Measurements from ENCODE around the gene VEGFA. TPM values are rescaled to one million over a fixed set of nuclear protein-coding genes. Genes with fewer than 3 reads are reported as not detected.

The VEGFA gene
- total and polyA plus RNA-seq, 2 of the 8 experiments (the other 6 are each of a cell fraction or from before 2014, with no cell fraction given), result 42.2 to 58.5 TPM

- Histone ChIP-seq H3K23me2 (ENCODE audit: low read depth, low read length) (peaks cover 2% of the 10 kb centered on the region; the same call in 1 of the 2 replicates), H2BK20ac (ENCODE audit: low read length) (no peak overlapping the region), H3K36me3 (ENCODE audit: control insufficient read depth in 2 of 4, insufficient read depth in 4 of 4, low read length in 3 of 4) (no peaks in the 10 kb centered on the region), H2AFZ (ENCODE audit: low read length) (no peak overlapping the region), H3K4me3 (ENCODE audit: extremely low read depth in 1 of 4, insufficient read depth in 2 of 4, low read depth in 3 of 4, low read length in 4 of 4) (no peak overlapping the region), H3K27me3 (replicated peaks in 1 of 4; ENCODE audit: control insufficient read depth in 3 of 4, extremely low read depth in 1 of 4, insufficient read depth in 3 of 4, low read length in 3 of 4) (no peaks in the 10 kb centered on the region), H4K91ac (replicated peaks; ENCODE audit: insufficient read length, low read length) (no peak overlapping the region), H4K20me1 (replicated peaks in 1 of 2; ENCODE audit: control insufficient read depth in 1 of 2, insufficient read depth in 2 of 2, low read length in 2 of 2) (no peaks in the 10 kb centered on the region), H3K4ac (replicated peaks; ENCODE audit: insufficient read length, low read depth, low read length) (no peak overlapping the region), H3K4me1 (replicated peaks in 1 of 4; ENCODE audit: control insufficient read depth in 3 of 4, insufficient read depth in 4 of 4, low read length in 3 of 4) (no peaks in the 10 kb centered on the region; a peak in 1 of 7 replicates), H3K4me2 (ENCODE audit: insufficient read depth in 1 of 2, low read depth in 2 of 2, low read length in 2 of 2) (no peak overlapping the region), H3K79me1 (ENCODE audit: low read depth, low read length) (no peaks in the 10 kb centered on the region), H3K9me3 (ENCODE audit: insufficient read depth in 2 of 2, low read depth in 1 of 2, low read length in 1 of 2) (no peaks in the 10 kb centered on the region), H3K14ac (ENCODE audit: insufficient read length) (no peak overlapping the region), H2BK12ac (ENCODE audit: low read depth, low read length) (no peak overlapping the region), H2BK15ac (ENCODE audit: low read length) (no peak overlapping the region), H3K18ac (ENCODE audit: extremely low read depth, low read length) (no peak overlapping the region), H2BK120ac (replicated peaks; ENCODE audit: low read depth, low read length) (no peak overlapping the region), H2AK5ac (ENCODE audit: low read depth, low read length) (no peak overlapping the region), H3K56ac (replicated peaks; ENCODE audit: insufficient read length, low read depth, low read length) (no peak overlapping the region), H4K8ac (ENCODE audit: extremely low read depth, insufficient read depth, low read length) (peak overlapping the region; percentile 22; the same call in 1 of the 2 replicates), H3K79me2 (ENCODE audit: control insufficient read depth in 1 of 2, insufficient read depth in 2 of 2, low read length in 2 of 2) (no peaks in the 10 kb centered on the region), H3K9ac (replicated peaks in 1 of 4; ENCODE audit: extremely low read depth in 1 of 4, low read depth in 3 of 4, low read length in 3 of 4) (no peak overlapping the region), H4K5ac (ENCODE audit: insufficient read length, low read depth, low read length) (no peak overlapping the region), H3K23ac (ENCODE audit: insufficient read length) (no peak overlapping the region), H2BK5ac (ENCODE audit: low read depth, low read length) (no peak overlapping the region), H3K27ac (ENCODE audit: low read depth, low read length) (no peak overlapping the region)
- DNase-seq (ENCODE audit: low read depth in 1 of 2, low spot score in 2 of 2), result no peak
- ChIA-PET CTCF (ENCODE audit: partially characterized antibody) (interaction anchor here (1.0 to 1.3 kb wide), 3 partner anchors 13 to 152 kb away, joined by 3 to 4 read pairs (median 4); no protein-coding TSS in a partner anchor), POLR2A (ENCODE audit: partially characterized antibody) (no interaction called here)
- FAIRE-seq, result no peak
- no peak for TF ChIP-seq RBBP5 (IDR thresholded peaks at IDR 0.05; ENCODE audit: borderline replicate concordance, low read depth, low read length)
- TF ChIP-seq KDM5A (IDR thresholded peaks at IDR 0.05; ENCODE audit: low read length), result no peak
- no peak for TF ChIP-seq CTBP2 (IDR thresholded peaks at IDR 0.05; ENCODE audit: borderline replicate concordance, insufficient read depth, insufficient read length, low read length)
- no peak for TF ChIP-seq KDM1A (IDR thresholded peaks at IDR 0.05; ENCODE audit: borderline replicate concordance, low read length)
- TF ChIP-seq JUND (IDR thresholded peaks at IDR 0.05; ENCODE audit: low read length), result no peak
- no peak for TF ChIP-seq MAX (IDR thresholded peaks at IDR 0.05)
- no peak for TF ChIP-seq BCL11A (IDR thresholded peaks at IDR 0.05; ENCODE audit: low read depth in 2 of 2, low read length in 2 of 2)
- no peak for TF ChIP-seq NRF1 (IDR thresholded peaks at IDR 0.05; ENCODE audit: low read depth, low read length)
- whole genome bisulfite sequencing, 2 experiments (ENCODE audit: extremely low coverage in 1 of 2, insufficient coverage in 1 of 2, insufficient read length in 1 of 2, insufficient replicate concordance in 2 of 2, low coverage in 1 of 2, low lambda C conversion rate in 2 of 2, missing lambda C conversion rate in 1 of 2), result 86 to 93% methylated on average over 1 to 4 of the region's 6 CpGs
Observed at GRCh38 chr6:43799551-43800297, 29.7 kb downstream of the VEGFA start.
